GM18861 (cell line): ENCODE data around the gene MATR3.
"Not testable (repeated sequence)": the region's sequence is repeated elsewhere in the genome, so short reads cannot be mapped to it uniquely, and the experiment has no call there.

Source experiments
- ATAC-seq: cut with Tn5 transposase; IDR thresholded peaks from one replicate; pipeline ENCODE4 v1.9.1; 2021; ENCODE audit not compliant: unreplicated experiment

The MATR3 gene

GRCh38 chr5:139342423-139342723 is 48.8 kb downstream of the MATR3 start:
- ATAC-seq, result peak; percentile 37

GRCh38 chr5:139343476-139343875 is 49.9 kb downstream of the MATR3 start:
- ATAC-seq, result no peak

GRCh38 chr5:139344177-139344576 is 50.6 kb downstream of the MATR3 start:
- ATAC-seq, result no peak

GRCh38 chr5:139345442-139345841 is 51.9 kb downstream of the MATR3 start:
- ATAC-seq, result not testable (repeated sequence)

GRCh38 chr5:139347863-139348262 is 54.3 kb downstream of the MATR3 start:
- not testable (repeated sequence) for ATAC-seq

- no peak for ATAC-seq
Measured at GRCh38 chr5:139354186-139354585, 60.6 kb downstream of the MATR3 start.

GRCh38 chr5:139355900-139356299 is 62.4 kb downstream of the MATR3 start:
- ATAC-seq, result not testable (repeated sequence)

GRCh38 chr5:139358064-139358463 is 64.5 kb downstream of the MATR3 start:
- no peak for ATAC-seq

- ATAC-seq, result no peak
Measured at GRCh38 chr5:139360384-139360783, 66.8 kb downstream of the MATR3 start.

GRCh38 chr5:139361835-139362429 is 68.4 kb downstream of the MATR3 start:
- no peak for ATAC-seq

- no peak for ATAC-seq
Measured at GRCh38 chr5:139363937-139364336, 70.4 kb downstream of the MATR3 start.

- ATAC-seq, result no peak
Measured at GRCh38 chr5:139364466-139364865, 70.9 kb downstream of the MATR3 start.

- no peak for ATAC-seq
Measured at GRCh38 chr5:139368613-139369012, 75.1 kb downstream of the MATR3 start.

GRCh38 chr5:139369181-139369580 is 75.6 kb downstream of the MATR3 start:
- no peak for ATAC-seq

- no peak for ATAC-seq
Measured at GRCh38 chr5:139371482-139372435, 78.2 kb downstream of the MATR3 start.

GRCh38 chr5:139374909-139375308 is 81.4 kb downstream of the MATR3 start:
- ATAC-seq, result no peak

- ATAC-seq, result no peak
Measured at GRCh38 chr5:139376364-139376763, 82.8 kb downstream of the MATR3 start.

GRCh38 chr5:139377226-139377625 is 83.7 kb downstream of the MATR3 start:
- no peak for ATAC-seq

GRCh38 chr5:139378101-139378825 is 84.7 kb downstream of the MATR3 start:
- no peak for ATAC-seq

- no peak for ATAC-seq
Measured at GRCh38 chr5:139378941-139379361, 85.4 kb downstream of the MATR3 start.

GRCh38 chr5:139379626-139380449 is 86.3 kb downstream of the MATR3 start:
- no peak for ATAC-seq
